H1 (cell line): Measurements from ENCODE around the gene KATNAL2. TPM values are rescaled to one million over a fixed set of nuclear protein-coding genes. Genes with fewer than 3 reads are reported as not detected.

Experiments used
- CTCF ChIA-PET: fragments of 300-600 bp; sonication (Branson Sonifier 250); formaldehyde crosslinking; loops from one replicate; lab custom pipeline; 2021; ENCODE audit not compliant: partially characterized antibody; lab: Charles Lee
- POLR2A ChIA-PET: fragments of 300-600 bp; sonication (Branson Sonifier 250); formaldehyde crosslinking; loops from one replicate; lab custom pipeline; 2021; ENCODE audit warnings: inconsistent platforms; ENCODE audit not compliant: partially characterized antibody; lab: Charles Lee
- DNase-seq, 2 experiments: peaks; one replicate each; pipeline versions ENCODE4 v3.0.0 to v3.0.0-alpha.2; 2010 to 2022; ENCODE audit warnings: low spot score in 2 of 2, low read depth in 1 of 2, mixed read lengths in 1 of 2
- FAIRE-seq: peaks from 2 replicates; lab custom pipeline; 2011; peaks lifted over from hg19 to GRCh38; lab: Jason Lieb, UNC
- H2AFZ ChIP-seq: 2 replicates; pipeline ENCODE4 v1.8.1; 2012; ENCODE audit warnings: low read length, inconsistent platforms
- H2AK5ac ChIP-seq: 2 replicates; pipeline ENCODE4 v1.6.1; 2013; ENCODE audit warnings: low read depth, low read length
- H2BK120ac ChIP-seq: replicated peaks from 2 replicates; pipeline ENCODE3; 2013; ENCODE audit warnings: low read depth, low read length, inconsistent platforms
- H2BK12ac ChIP-seq: 2 replicates; pipeline ENCODE4 v1.6.1; 2013; ENCODE audit warnings: low read depth, low read length
- H2BK15ac ChIP-seq: 2 replicates; pipeline ENCODE4 v1.6.1; 2013; ENCODE audit warnings: low read length
- H2BK20ac ChIP-seq: 2 replicates; pipeline ENCODE4 v1.6.1; 2013; ENCODE audit warnings: low read length
- H2BK5ac ChIP-seq: 2 replicates; pipeline ENCODE4 v1.6.1; 2013; ENCODE audit warnings: low read depth, low read length
- H3K14ac ChIP-seq: 2 replicates; pipeline ENCODE4 v1.6.1; 2013; ENCODE audit warnings: inconsistent platforms; ENCODE audit not compliant: insufficient read length
- H3K18ac ChIP-seq: 2 replicates; pipeline ENCODE4 v1.6.1; 2013; ENCODE audit warnings: low read length; ENCODE audit errors: extremely low read depth
- H3K23ac ChIP-seq: 2 replicates; pipeline ENCODE4 v1.6.1; 2013; ENCODE audit warnings: inconsistent platforms; ENCODE audit not compliant: insufficient read length
- H3K23me2 ChIP-seq: 2 replicates; pipeline ENCODE4 v1.6.1; 2013; ENCODE audit warnings: low read depth, low read length
- H3K27ac ChIP-seq: 2 replicates; pipeline ENCODE4 v1.6.1; 2011; ENCODE audit warnings: low read depth, low read length, inconsistent platforms
- H3K27me3 ChIP-seq, 4 experiments: replicated peaks in 1 of 4; 1 replicate in 1 of 4; 2 replicates in 3 of 4; pipeline versions ENCODE4 v1.6.1 to v1.8.1; 2011 to 2013; ENCODE audit warnings: low read length in 3 of 4, mild to moderate bottlenecking in 3 of 4, inconsistent platforms in 2 of 4, mixed read lengths in 2 of 4, moderate library complexity in 1 of 4; ENCODE audit not compliant: control insufficient read depth in 3 of 4, insufficient read depth in 3 of 4; ENCODE audit errors: extremely low read depth in 1 of 4
- H3K36me3 ChIP-seq, 4 experiments: 2 replicates each; pipeline versions ENCODE4 v1.6.1 to v1.8.1; 2011 to 2013; ENCODE audit warnings: mild to moderate bottlenecking in 4 of 4, low read length in 3 of 4, moderate library complexity in 2 of 4, control low read depth in 1 of 4, inconsistent platforms in 1 of 4; ENCODE audit not compliant: insufficient read depth in 4 of 4, control insufficient read depth in 2 of 4
- H3K4ac ChIP-seq: replicated peaks from 2 replicates; pipeline ENCODE3; 2013; ENCODE audit warnings: low read length, low read depth, mixed read lengths, inconsistent platforms; ENCODE audit not compliant: insufficient read length
- H3K4me1 ChIP-seq, 4 experiments: replicated peaks in 1 of 4; 1 replicate in 1 of 4; 2 replicates in 3 of 4; pipeline versions ENCODE4 v1.6.1 to v1.8.1; 2011 to 2013; ENCODE audit warnings: low read length in 3 of 4, inconsistent platforms in 2 of 4, mixed read lengths in 1 of 4; ENCODE audit not compliant: insufficient read depth in 4 of 4, control insufficient read depth in 3 of 4
- H3K4me2 ChIP-seq, 2 experiments: 2 replicates each; pipeline versions ENCODE4 v1.6.1 to v1.8.1; 2011 to 2013; ENCODE audit warnings: low read depth in 2 of 2, low read length in 2 of 2, control low read depth in 1 of 2, inconsistent platforms in 1 of 2, mild to moderate bottlenecking in 1 of 2; ENCODE audit not compliant: insufficient read depth in 1 of 2
- H3K4me3 ChIP-seq, 4 experiments: fragments of 200-600, 300-600 bp in 1 of 4; sonication (generic), shearing (Covaris generic), sonication (Bioruptor Twin) in 1 of 4; 2 replicates each; pipeline versions ENCODE4 v1.5.1 to v1.8.1; 2011 to 2016; ENCODE audit warnings: low read length in 4 of 4, low read depth in 3 of 4, control low read depth in 2 of 4, inconsistent platforms in 2 of 4, mild to moderate bottlenecking in 2 of 4, mixed read lengths in 1 of 4, moderate library complexity in 1 of 4; ENCODE audit not compliant: insufficient read depth in 2 of 4; ENCODE audit errors: extremely low read depth in 1 of 4
- H3K56ac ChIP-seq: replicated peaks from 2 replicates; pipeline ENCODE3; 2013; ENCODE audit warnings: low read depth, mild to moderate bottlenecking, mixed read lengths, low read length, inconsistent platforms; ENCODE audit not compliant: insufficient read length
- H3K79me1 ChIP-seq: 2 replicates; pipeline ENCODE4 v1.6.1; 2013; ENCODE audit warnings: low read depth, low read length, control low read depth
- H3K79me2 ChIP-seq, 2 experiments: 2 replicates each; pipeline versions ENCODE4 v1.6.1 to v1.8.1; 2012 to 2013; ENCODE audit warnings: low read length in 2 of 2, mild to moderate bottlenecking in 2 of 2, inconsistent platforms in 1 of 2; ENCODE audit not compliant: insufficient read depth in 2 of 2, control insufficient read depth in 1 of 2
- H3K9ac ChIP-seq, 4 experiments: replicated peaks in 1 of 4; 1 replicate in 1 of 4; 2 replicates in 3 of 4; pipeline versions ENCODE4 v1.6.1 to v1.8.1; 2011 to 2013; ENCODE audit warnings: low read depth in 3 of 4, low read length in 3 of 4, control low read depth in 2 of 4, mild to moderate bottlenecking in 2 of 4, moderate library complexity in 2 of 4, inconsistent platforms in 1 of 4; ENCODE audit errors: extremely low read depth in 1 of 4
- H3K9me3 ChIP-seq, 2 experiments: 2 replicates each; pipeline versions ENCODE4 v1.6.1 to v1.8.1; 2012 to 2013; ENCODE audit warnings: mild to moderate bottlenecking in 2 of 2, moderate library complexity in 2 of 2, control low read depth in 1 of 2, inconsistent platforms in 1 of 2, low read depth in 1 of 2, low read length in 1 of 2, mixed read lengths in 1 of 2; ENCODE audit not compliant: insufficient read depth in 2 of 2
- H4K20me1 ChIP-seq, 2 experiments: replicated peaks in 1 of 2; 2 replicates each; pipeline versions ENCODE3 to v1.8.1; 2011 to 2013; ENCODE audit warnings: inconsistent platforms in 2 of 2, low read length in 2 of 2, mild to moderate bottlenecking in 1 of 2; ENCODE audit not compliant: insufficient read depth in 2 of 2, control insufficient read depth in 1 of 2
- H4K5ac ChIP-seq: 2 replicates; pipeline ENCODE4 v1.6.1; 2013; ENCODE audit warnings: low read length, low read depth, mixed read lengths, inconsistent platforms; ENCODE audit not compliant: insufficient read length
- H4K8ac ChIP-seq: 2 replicates; pipeline ENCODE4 v1.8.0; 2013; ENCODE audit warnings: mild to moderate bottlenecking, moderate library complexity, low read length, inconsistent platforms; ENCODE audit not compliant: insufficient read depth; ENCODE audit errors: extremely low read depth
- H4K91ac ChIP-seq: replicated peaks from 2 replicates; pipeline ENCODE3; 2013; ENCODE audit warnings: low read length, mixed read lengths, inconsistent platforms; ENCODE audit not compliant: insufficient read length
- BACH1 ChIP-seq: IDR thresholded peaks from 2 replicates; pipeline ENCODE4 v1.6.1; 2012; ENCODE audit warnings: low read length, improper control_type of control experiment
- BRCA1 ChIP-seq: IDR thresholded peaks from 2 replicates; pipeline ENCODE4 v1.6.1; 2012; ENCODE audit warnings: low read depth, low read length, improper control_type of control experiment
- E2F6 ChIP-seq: IDR thresholded peaks from 2 replicates; pipeline ENCODE4 v1.6.1; 2012; ENCODE audit warnings: inconsistent platforms
- GABPA ChIP-seq: IDR thresholded peaks from 2 replicates; pipeline ENCODE4 v1.6.1; 2011; ENCODE audit warnings: mild to moderate bottlenecking, low read length, moderate library complexity, borderline replicate concordance; ENCODE audit not compliant: insufficient read depth
- KDM5A ChIP-seq: fragments of 200-600 bp; IDR thresholded peaks from 2 replicates; pipeline ENCODE4 v1.7.1; 2012; ENCODE audit warnings: mild to moderate bottlenecking, low read length, inconsistent platforms, mixed read lengths
- MAX ChIP-seq: IDR thresholded peaks from 2 replicates; pipeline ENCODE4 v1.6.1; 2012; ENCODE audit warnings: inconsistent platforms
- RBBP5 ChIP-seq: IDR thresholded peaks from 2 replicates; pipeline ENCODE4 v1.7.1; 2012; ENCODE audit warnings: low read depth, mild to moderate bottlenecking, inconsistent platforms, low read length, moderate library complexity, borderline replicate concordance
- WGBS, 2 experiments: shearing (Covaris generic) in 1 of 2; methylation state at CpG; one replicate each; pipeline versions ENCODE4 v1.1.6 to v1.1.7; 2013 to 2015; ENCODE audit warnings: low lambda C conversion rate in 2 of 2, mixed read lengths in 2 of 2, inconsistent platforms in 1 of 2, low coverage in 1 of 2, missing lambda C conversion rate in 1 of 2; ENCODE audit not compliant: insufficient replicate concordance in 2 of 2, insufficient coverage in 1 of 2, insufficient read length in 1 of 2; ENCODE audit errors: extremely low coverage in 1 of 2, missing lambda C conversion rate in 1 of 2; 5-methylcytosine and 5-hydroxymethylcytosine counted together
- polyA plus RNA-seq, 7 experiments: library from polyadenylated mRNA; depleted of rRNA in 3 of 7; stranded (reverse) in 5 of 7; unstranded in 2 of 7; fragments of >200 nt in 5 of 7; fragments of 200-250 nt in 2 of 7; gene quantifications; 1 replicate in 5 of 7; 2 replicates in 1 of 7; 4 replicates in 1 of 7; pipeline versions ENCODE4 v1.2.1 to v1.2.3, GENCODE V29; 2011 to 2013; ENCODE audit warnings: missing spikeins in 2 of 7, mixed read lengths in 2 of 7
- total RNA-seq: library from RNA; stranded (reverse); fragmentation: NEBNext Ultra II Directional; extraction: Animal tissue kit (Norgen Biotek cat#: 25700); gene quantifications from 2 replicates; pipeline ENCODE4 v1.2.1, GENCODE V29; 2021

KATNAL2 gene
- total and polyA plus RNA-seq, 2 of the 8 experiments (the other 6 are each of a cell fraction or from before 2014, with no cell fraction given): 10.0 to 15.2 TPM

DNA sequence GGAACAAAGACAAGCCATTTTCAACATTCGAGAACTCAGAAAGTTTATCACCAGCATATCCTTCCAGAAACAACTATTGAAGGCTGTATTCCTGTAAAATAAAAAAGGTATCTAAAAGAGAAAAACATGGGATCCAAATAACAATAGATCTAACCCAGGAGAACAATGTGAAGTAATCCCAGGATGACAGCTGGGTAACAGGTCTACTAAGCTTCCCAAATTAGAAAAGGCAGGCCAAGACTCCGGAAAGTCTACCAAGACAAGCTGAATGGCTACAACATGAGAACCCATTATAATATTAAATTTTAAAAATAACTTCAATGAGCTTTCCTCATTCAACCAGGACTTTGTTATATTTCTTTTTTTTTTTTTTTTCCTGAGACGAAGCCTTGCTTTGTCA, 6.5 kb upstream of the KATNAL2 start:
- Histone ChIP-seq H3K4me1 (peaks cover 3 to 16% (median 9%) of the 10 kb centered on the region in 4 experiments; a peak in 4 of 7 replicates), H2AK5ac (no peak overlapping the region), H3K27me3 (no peaks in the 10 kb centered on the region), H3K79me2 (peaks cover 17 to 100% of the 10 kb centered on the region in 2 experiments), H3K14ac (no peak overlapping the region), H2BK120ac (no peak overlapping the region), H4K20me1 (peaks cover 4 to 8% of the 10 kb centered on the region in 2 experiments), H3K23me2 (no peaks in the 10 kb centered on the region), H3K4ac (no peak overlapping the region), H3K27ac (no peak overlapping the region), H4K91ac (no peak overlapping the region), H3K36me3 (peaks cover 0 to 6% (median 3%) of the 10 kb centered on the region in 4 experiments; a peak in 3 of 8 replicates), H2AFZ (no peak overlapping the region), H3K18ac (no peak overlapping the region), H3K9ac (no peak overlapping the region), H3K4me3 (no peak overlapping the region), H3K79me1 (peaks cover 6% of the 10 kb centered on the region), H3K9me3 (0 out of 4 replicates have a peak, but pooled peaks cover 0 to 4% of the 10 kb centered on the region in 2 experiments), H3K23ac (no peak overlapping the region), H4K5ac (no peak overlapping the region), H4K8ac (no peak overlapping the region), H2BK20ac (no peak overlapping the region), H3K56ac (no peak overlapping the region), H2BK5ac (no peak overlapping the region), H2BK12ac (no peak overlapping the region), H3K4me2 (no peak overlapping the region), H2BK15ac (no peak overlapping the region)
- ChIA-PET POLR2A (no interaction called here), CTCF (no interaction called here)
- TF ChIP-seq BACH1 (no peak), KDM5A (no peak), GABPA (no peak), BRCA1 (no peak), E2F6 (no peak), RBBP5 (no peak), MAX (no peak)
- 85% methylated on average over 2 of the region's 3 CpGs; no CpG with 5 or more reads in 1 of the 2 experiments for WGBS, 2 experiments
- FAIRE-seq (no peak), DNase-seq (no peak)
